K562 (cell line): ENCODE measurements around the gene MTA2. TPM values are rescaled to one million over a fixed set of nuclear protein-coding genes. Genes with fewer than 3 reads are reported as not detected.
A peak's percentile ranks its signal among the peaks of the same experiment; 100 is the strongest.

Experiments
- ADNP ChIP-seq: fragments of 200-800 bp; sonication (Bioruptor generic); IDR thresholded peaks from 2 replicates; pipeline ENCODE4 v1.6.1; 2016; ENCODE audit warnings: missing genetic modification characterization, missing compliant biosample characterization
- BRD9 ChIP-seq: fragments of 450-650 bp; IDR thresholded peaks from 2 replicates; pipeline ENCODE4 v1.6.1; 2018; ENCODE audit warnings: low read depth; ENCODE audit not compliant: partially characterized antibody
- CCNT2 ChIP-seq: IDR thresholded peaks from 2 replicates; pipeline ENCODE4 v1.6.1; 2011; ENCODE audit warnings: borderline replicate concordance, low read depth, mild to moderate bottlenecking, moderate library complexity, mixed read lengths, low read length; ENCODE audit not compliant: insufficient read length; ENCODE audit errors: extremely low read depth
- KHSRP ChIP-seq: fragments of 450-650 bp; IDR thresholded peaks from 2 replicates; pipeline ENCODE4 v1.6.1; 2017
- KLF16 ChIP-seq: IDR thresholded peaks from 2 replicates; pipeline ENCODE4 v1.6.1; 2016; ENCODE audit warnings: antibody characterized with exemption
- MECOM ChIP-seq: fragments of 250-450 bp; sonication (Bioruptor Pico); IDR thresholded peaks from 2 replicates; pipeline ENCODE4 v1.8.0; 2022; ENCODE audit warnings: inconsistent platforms
- MNT ChIP-seq, 2 experiments: fragments of 450-650 bp; conservative IDR thresholded peaks; 2 replicates each; pipeline ENCODE4 v1.6.1; 2017; ENCODE audit warnings: mild to moderate bottlenecking in 2 of 2, moderate library complexity in 2 of 2
- NCOA1 ChIP-seq: fragments of 450-650 bp; IDR thresholded peaks from 2 replicates; pipeline ENCODE4 v1.6.1; 2016; ENCODE audit warnings: low read depth
- SOX6 ChIP-seq: fragments of 450-650 bp; IDR thresholded peaks from 2 replicates; pipeline ENCODE4 v1.6.1; 2014; ENCODE audit warnings: mild to moderate bottlenecking
- SP2 ChIP-seq: IDR thresholded peaks from 2 replicates; pipeline ENCODE4 v1.6.1; 2011; ENCODE audit warnings: mild to moderate bottlenecking, low read depth, low read length, moderate library complexity; ENCODE audit not compliant: poor library complexity, severe bottlenecking; ENCODE audit errors: extremely low read depth
- XRCC3 ChIP-seq: fragments of 450-650 bp; IDR thresholded peaks from 2 replicates; pipeline ENCODE4 v1.6.1; 2017; ENCODE audit warnings: mild to moderate bottlenecking, moderate library complexity
- ZNF12 ChIP-seq: sonication (generic); formaldehyde crosslinking; IDR thresholded peaks from 2 replicates; pipeline ENCODE4 v1.4.0; 2020; ENCODE audit warnings: mild to moderate bottlenecking, missing genetic modification reagents
- ZNF184 ChIP-seq: sonication (generic); formaldehyde crosslinking; IDR thresholded peaks from 2 replicates; pipeline ENCODE4 v1.5.0; 2020; ENCODE audit warnings: missing genetic modification reagents
- ZNF398 ChIP-seq: fragments of 250-450 bp; sonication (Bioruptor Pico); IDR thresholded peaks from 2 replicates; pipeline ENCODE4 v1.8.0; 2021; ENCODE audit warnings: moderate library complexity, mild to moderate bottlenecking, inconsistent platforms
- ZNF717 ChIP-seq: fragments of 250-450 bp; sonication (Bioruptor Pico); IDR thresholded peaks from 2 replicates; pipeline ENCODE4 v1.5.0; 2021
- polyA plus RNA-seq, 8 experiments: library from polyadenylated mRNA; depleted of rRNA in 4 of 8; stranded (reverse) in 5 of 8; unstranded in 3 of 8; fragments of >200 nt; fragmentation: Nextera tagmentation in 2 of 8; fragmentation: Illumina TruSeq in 1 of 8; extraction: Ambion mirVana in 2 of 8; extraction: Trizol in 1 of 8; gene quantifications; 2 replicates each; pipeline versions ENCODE4 v1.2.1 to v1.2.3, GENCODE V29; 2011 to 2014; ENCODE audit warnings: inconsistent platforms in 1 of 8, missing spikeins in 1 of 8
- total RNA-seq, 7 experiments: library from RNA; depleted of rRNA in 6 of 7; stranded (reverse); fragments of >200 nt in 6 of 7; fragmentation: Illumina TruSeq in 2 of 7; extraction: Trizol in 2 of 7; gene quantifications; 2 replicates each; pipeline versions ENCODE4 v1.2.1 to v1.2.3, GENCODE V29; 2011 to 2021; ENCODE audit warnings: low replicate concordance in 1 of 7
- TF ChIP-seq, protein P1 (sequence below): sonication (generic); formaldehyde crosslinking; IDR thresholded peaks from 2 replicates; pipeline ENCODE4 v1.9.0; 2022; ENCODE audit warnings: mild to moderate bottlenecking, missing genetic modification reagents
- TF ChIP-seq, protein P2 (sequence below): fragments of 250-450 bp; sonication (Bioruptor Pico); IDR thresholded peaks from 2 replicates; pipeline ENCODE4 v1.4.0; 2020

The MTA2 gene
- total and polyA plus RNA-seq, 9 of the 15 experiments (the other 6 are each of a cell fraction or from before 2014, with no cell fraction given), result 6.2 to 220 (median 172) TPM

DNA sequence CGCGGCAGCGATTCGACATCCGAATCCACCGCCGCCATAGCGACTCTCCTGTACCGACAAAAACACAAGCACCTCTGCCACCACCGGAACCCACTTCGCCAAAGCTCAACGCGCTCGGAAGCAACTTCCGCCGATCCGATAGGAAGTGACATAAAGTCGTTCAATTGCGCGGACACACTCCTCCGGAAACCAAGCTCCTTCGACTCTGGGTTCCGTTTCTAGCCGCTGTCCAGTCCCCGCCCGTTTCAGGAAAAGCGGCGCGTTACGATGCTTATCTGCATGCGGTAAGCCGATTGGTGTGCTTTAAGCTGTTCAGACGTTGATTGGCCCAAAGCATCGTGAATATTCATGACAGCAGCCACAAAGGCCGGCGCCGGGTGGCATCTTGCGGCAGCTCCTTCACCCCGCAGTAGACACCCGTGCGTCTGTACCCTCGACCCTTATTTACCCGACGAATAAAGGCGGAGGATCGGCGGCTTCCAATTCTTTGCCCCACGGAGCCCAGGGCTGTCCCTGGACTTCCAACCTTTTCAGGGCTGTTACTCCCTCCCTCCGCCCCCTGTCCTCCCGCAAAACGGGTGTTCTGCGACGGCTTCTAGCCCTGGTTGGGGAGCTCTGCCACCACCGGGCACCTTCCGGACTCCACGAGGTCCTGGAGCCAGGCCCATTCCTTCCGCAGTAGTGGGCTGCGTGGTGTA is 10.1 kb downstream of the MTA2 start, which contains the start of gene TUT1 (continued):
- no peak for TF ChIP-seq ZNF398 (CRISPR knock-in tag)
- no peak for TF ChIP-seq XRCC3
- peak; percentile 100 for TF ChIP-seq NCOA1
- TF ChIP-seq KHSRP, result no peak
- no peak for TF ChIP-seq SP2
- peak; percentile 78 for TF ChIP-seq SOX6
- no peak for TF ChIP-seq CCNT2
- TF ChIP-seq, protein P1, sequence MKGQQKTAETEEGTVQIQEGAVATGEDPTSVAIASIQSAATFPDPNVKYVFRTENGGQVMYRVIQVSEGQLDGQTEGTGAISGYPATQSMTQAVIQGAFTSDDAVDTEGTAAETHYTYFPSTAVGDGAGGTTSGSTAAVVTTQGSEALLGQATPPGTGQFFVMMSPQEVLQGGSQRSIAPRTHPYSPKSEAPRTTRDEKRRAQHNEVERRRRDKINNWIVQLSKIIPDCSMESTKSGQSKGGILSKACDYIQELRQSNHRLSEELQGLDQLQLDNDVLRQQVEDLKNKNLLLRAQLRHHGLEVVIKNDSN (CRISPR knock-in tag), result no peak
- TF ChIP-seq, protein P2, sequence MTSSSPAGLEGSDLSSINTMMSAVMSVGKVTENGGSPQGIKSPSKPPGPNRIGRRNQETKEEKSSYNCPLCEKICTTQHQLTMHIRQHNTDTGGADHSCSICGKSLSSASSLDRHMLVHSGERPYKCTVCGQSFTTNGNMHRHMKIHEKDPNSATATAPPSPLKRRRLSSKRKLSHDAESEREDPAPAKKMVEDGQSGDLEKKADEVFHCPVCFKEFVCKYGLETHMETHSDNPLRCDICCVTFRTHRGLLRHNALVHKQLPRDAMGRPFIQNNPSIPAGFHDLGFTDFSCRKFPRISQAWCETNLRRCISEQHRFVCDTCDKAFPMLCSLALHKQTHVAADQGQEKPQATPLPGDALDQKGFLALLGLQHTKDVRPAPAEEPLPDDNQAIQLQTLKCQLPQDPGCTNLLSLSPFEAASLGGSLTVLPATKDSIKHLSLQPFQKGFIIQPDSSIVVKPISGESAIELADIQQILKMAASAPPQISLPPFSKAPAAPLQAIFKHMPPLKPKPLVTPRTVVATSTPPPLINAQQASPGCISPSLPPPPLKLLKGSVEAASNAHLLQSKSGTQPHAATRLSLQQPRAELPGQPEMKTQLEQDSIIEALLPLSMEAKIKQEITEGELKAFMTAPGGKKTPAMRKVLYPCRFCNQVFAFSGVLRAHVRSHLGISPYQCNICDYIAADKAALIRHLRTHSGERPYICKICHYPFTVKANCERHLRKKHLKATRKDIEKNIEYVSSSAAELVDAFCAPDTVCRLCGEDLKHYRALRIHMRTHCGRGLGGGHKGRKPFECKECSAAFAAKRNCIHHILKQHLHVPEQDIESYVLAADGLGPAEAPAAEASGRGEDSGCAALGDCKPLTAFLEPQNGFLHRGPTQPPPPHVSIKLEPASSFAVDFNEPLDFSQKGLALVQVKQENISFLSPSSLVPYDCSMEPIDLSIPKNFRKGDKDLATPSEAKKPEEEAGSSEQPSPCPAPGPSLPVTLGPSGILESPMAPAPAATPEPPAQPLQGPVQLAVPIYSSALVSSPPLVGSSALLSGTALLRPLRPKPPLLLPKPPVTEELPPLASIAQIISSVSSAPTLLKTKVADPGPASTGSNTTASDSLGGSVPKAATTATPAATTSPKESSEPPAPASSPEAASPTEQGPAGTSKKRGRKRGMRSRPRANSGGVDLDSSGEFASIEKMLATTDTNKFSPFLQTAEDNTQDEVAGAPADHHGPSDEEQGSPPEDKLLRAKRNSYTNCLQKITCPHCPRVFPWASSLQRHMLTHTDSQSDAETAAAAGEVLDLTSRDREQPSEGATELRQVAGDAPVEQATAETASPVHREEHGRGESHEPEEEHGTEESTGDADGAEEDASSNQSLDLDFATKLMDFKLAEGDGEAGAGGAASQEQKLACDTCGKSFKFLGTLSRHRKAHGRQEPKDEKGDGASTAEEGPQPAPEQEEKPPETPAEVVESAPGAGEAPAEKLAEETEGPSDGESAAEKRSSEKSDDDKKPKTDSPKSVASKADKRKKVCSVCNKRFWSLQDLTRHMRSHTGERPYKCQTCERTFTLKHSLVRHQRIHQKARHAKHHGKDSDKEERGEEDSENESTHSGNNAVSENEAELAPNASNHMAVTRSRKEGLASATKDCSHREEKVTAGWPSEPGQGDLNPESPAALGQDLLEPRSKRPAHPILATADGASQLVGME (CRISPR knock-in tag), result peak; percentile 12; the same call in 1 of the 2 replicates
- TF ChIP-seq KLF16, result no peak
- no peak for TF ChIP-seq ADNP (tag)
- TF ChIP-seq BRD9, result no peak
- no peak for TF ChIP-seq MECOM
- TF ChIP-seq MNT (conservative IDR thresholded peaks at IDR 0.05), result peak; percentile 91 to 96
- no peak for TF ChIP-seq ZNF717 (CRISPR knock-in tag)
- TF ChIP-seq ZNF12 (CRISPR knock-in tag), result no peak
- TF ChIP-seq ZNF184, result no peak
